Activated naive CD4-positive, alpha-beta T cell treated with anti-CD3 and anti-CD28 coated beads, Interleukin-2, amount 50 U/mL, for 24 hours (primary cell): ENCODE results near the gene GYS1.
"Not testable (repeated sequence)": the region's sequence is repeated elsewhere in the genome, so short reads cannot be mapped to it uniquely, and the experiment has no call there.

Source experiments
- H3K27ac Mint-ChIP-seq: one replicate; pipeline ENCODE4 v1.8.0; 2021; ENCODE audit warnings: mild to moderate bottlenecking, mixed read lengths
- H3K27me3 Mint-ChIP-seq: one replicate; pipeline ENCODE4 v1.8.0; 2021; ENCODE audit warnings: mixed read lengths
- H3K36me3 Mint-ChIP-seq: one replicate; pipeline ENCODE4 v1.8.0; 2021; ENCODE audit warnings: mixed read lengths
- H3K4me1 Mint-ChIP-seq: one replicate; pipeline ENCODE4 v1.8.0; 2021; ENCODE audit warnings: mixed read lengths
- H3K4me3 Mint-ChIP-seq: one replicate; pipeline ENCODE4 v1.8.0; 2021; ENCODE audit warnings: mild to moderate bottlenecking, mixed read lengths
- H3K9me3 Mint-ChIP-seq: one replicate; pipeline ENCODE4 v1.8.0; 2021; ENCODE audit warnings: mixed read lengths

The GYS1 gene

GRCh38 chr19:49020931-49021895 lies 28.1 kb upstream of the GYS1 start:
- Mint-ChIP-seq H3K36me3 (no peaks in the 10 kb centered on the region), H3K4me3 (no peak overlapping the region), H3K27ac (no peak overlapping the region)

GRCh38 chr19:49020342-49020741 lies 27.2 kb upstream of the GYS1 start:
- Mint-ChIP-seq H3K4me3 (no peak overlapping the region), H3K4me1 (peaks cover 12% of the 10 kb centered on the region), H3K36me3 (peaks cover 2% of the 10 kb centered on the region), H3K27me3 (no peaks in the 10 kb centered on the region), H3K27ac (no peak overlapping the region), H3K9me3 (no peaks in the 10 kb centered on the region)

More at GRCh38 chr19:49020931-49021895, 28.1 kb upstream of the GYS1 start:
- H3K4me1 Mint-ChIP-seq = peaks cover 12% of the 10 kb centered on the region
- no peaks in the 10 kb centered on the region for H3K27me3 Mint-ChIP-seq
- no peaks in the 10 kb centered on the region for H3K9me3 Mint-ChIP-seq

DNA sequence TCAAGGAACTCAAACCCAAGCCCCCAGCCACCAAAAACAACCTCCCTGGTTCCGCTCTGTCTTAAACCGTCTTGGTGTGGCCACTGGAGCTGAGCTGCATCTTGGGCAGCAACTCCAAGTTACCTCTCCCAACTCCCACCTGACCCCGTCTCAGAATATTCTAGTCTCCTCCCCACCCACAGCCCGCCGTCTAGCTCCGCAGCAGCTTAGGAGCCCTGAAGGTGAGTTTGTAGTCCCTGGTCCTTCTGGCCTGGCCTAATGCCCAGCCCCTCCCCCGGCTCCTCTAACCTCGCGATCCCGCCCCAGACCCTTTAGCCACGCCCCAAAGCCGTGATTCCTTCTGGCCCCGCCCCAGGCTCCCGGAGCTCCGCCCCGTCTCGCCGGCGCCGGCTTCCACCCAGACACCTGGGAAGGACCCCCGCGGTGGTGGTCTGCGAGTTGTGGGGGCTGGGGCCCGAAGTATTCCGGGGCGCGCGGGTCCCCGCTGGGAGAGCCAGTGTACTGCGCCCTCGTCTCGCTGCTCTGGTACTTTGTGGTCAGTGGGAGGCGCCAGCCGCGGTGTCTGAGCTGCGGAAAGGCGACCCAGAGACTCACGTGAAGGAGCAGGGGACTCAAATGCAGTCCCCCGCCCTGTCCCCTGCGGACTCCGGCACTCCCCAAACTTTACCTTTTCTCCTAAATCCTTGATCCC lies 26.3 kb upstream of the GYS1 start:
- Mint-ChIP-seq H3K4me3 (peak overlapping the region; percentile 85), H3K4me1 (peaks cover 12% of the 10 kb centered on the region), H3K9me3 (no peaks in the 10 kb centered on the region), H3K27ac (peak overlapping the region; percentile 71), H3K36me3 (peaks cover 2% of the 10 kb centered on the region), H3K27me3 (no peaks in the 10 kb centered on the region)

DNA sequence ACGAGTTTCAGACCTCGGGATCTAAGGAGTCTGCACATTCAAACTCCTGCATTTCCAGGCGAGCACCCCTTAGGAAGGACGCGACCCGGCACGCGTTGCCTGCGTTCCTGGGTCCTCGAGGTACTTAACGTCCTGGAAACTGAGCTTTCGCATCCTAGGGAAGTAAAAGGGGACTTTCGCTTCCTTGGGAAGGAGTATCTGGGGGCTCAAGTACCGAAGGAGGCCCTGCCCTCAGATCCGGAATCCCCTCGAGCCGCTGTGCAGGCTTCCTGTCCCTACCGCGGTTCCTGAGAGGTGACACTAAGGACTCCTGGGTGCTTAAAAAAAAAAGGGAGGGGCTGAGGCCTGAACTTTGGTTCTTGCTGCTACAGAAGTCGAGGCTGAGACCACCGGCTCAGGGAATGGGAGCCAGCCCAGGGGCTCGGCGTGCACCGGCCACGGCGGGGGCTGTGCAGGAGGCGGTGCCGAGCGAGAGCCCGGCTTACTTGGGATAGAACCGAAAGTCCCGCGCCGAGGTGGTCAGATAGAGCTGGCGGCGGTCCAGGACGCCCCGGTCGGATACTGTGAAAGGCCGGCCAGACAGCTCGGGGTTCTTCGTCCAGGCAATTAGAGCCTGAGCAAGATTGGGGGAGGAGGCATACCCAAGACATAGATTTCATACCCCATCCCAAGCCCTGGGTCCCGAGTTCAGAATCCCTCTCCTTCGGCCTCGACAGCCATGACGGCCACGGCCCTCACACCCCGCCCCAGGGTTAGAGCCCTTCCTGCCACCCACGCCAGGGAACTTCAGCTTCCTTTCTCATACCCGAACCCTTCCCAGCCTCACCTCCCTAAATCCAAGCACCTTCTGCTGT lies 25.5 kb upstream of the GYS1 start:
- Mint-ChIP-seq H3K27ac (peak overlapping the region; percentile 71), H3K4me3 (peak overlapping the region; percentile 85), H3K4me1 (peaks cover 12% of the 10 kb centered on the region)
- H3K36me3 Mint-ChIP-seq, H3K9me3 Mint-ChIP-seq, H3K27me3 Mint-ChIP-seq: not testable (repeated sequence)

DNA sequence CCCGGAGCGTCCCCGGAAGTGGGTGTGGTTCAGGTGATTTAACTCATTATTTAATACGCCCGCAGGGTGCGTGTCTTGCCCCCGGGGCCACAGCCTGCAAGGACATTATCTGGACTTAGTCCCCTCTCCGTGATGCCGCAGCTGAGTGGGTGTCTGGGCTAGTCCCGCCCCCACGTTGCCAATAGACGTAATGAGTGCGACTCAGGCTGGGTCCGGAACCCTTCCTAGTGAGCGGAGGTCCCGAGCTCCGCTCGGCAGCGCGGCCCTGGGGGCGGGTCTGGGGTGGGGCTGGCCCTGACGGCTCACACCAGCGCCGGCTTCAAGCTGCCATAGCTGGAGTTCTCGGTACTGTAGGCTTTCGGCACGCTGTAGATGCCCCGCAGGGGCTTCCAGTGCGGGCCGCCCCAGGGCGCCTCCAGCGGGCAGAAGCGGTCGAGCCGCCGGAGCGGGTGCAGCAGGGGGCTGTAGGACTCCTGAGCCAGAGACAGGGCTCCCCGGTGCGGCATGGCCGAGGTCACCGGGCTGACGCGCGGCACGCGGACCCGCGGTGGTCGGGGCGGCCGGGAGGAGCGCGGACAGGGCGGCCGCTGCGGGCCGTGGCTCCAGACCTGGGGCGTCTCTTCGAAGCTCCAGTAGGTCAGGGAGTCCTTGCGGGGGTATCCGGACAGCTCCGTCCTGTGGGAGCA lies 24.7 kb upstream of the GYS1 start:
- peaks cover 4% of the 10 kb centered on the region for H3K36me3 Mint-ChIP-seq
- no peaks in the 10 kb centered on the region for H3K9me3 Mint-ChIP-seq
- peaks cover 12% of the 10 kb centered on the region for H3K4me1 Mint-ChIP-seq
- H3K27me3 Mint-ChIP-seq = no peaks in the 10 kb centered on the region
- peak overlapping the region; percentile 85 for H3K4me3 Mint-ChIP-seq
- H3K27ac Mint-ChIP-seq = no peak overlapping the region

GRCh38 chr19:49017041-49017665 lies 24.0 kb upstream of the GYS1 start, which contains the start of gene LHB:
Gene LHB (minus strand): TSS chr19:49017091. CDS start chr19:49017081, 10 bp downstream.
- Mint-ChIP-seq H3K4me1 (peaks cover 12% of the 10 kb centered on the region), H3K4me3 (peak within 1 kb of the TSS; percentile 51), H3K27me3 (no peaks in the 10 kb centered on the region), H3K9me3 (no peaks in the 10 kb centered on the region), H3K36me3 (peaks cover 4% of the 10 kb centered on the region), H3K27ac (no peak within 1 kb of the TSS)

DNA sequence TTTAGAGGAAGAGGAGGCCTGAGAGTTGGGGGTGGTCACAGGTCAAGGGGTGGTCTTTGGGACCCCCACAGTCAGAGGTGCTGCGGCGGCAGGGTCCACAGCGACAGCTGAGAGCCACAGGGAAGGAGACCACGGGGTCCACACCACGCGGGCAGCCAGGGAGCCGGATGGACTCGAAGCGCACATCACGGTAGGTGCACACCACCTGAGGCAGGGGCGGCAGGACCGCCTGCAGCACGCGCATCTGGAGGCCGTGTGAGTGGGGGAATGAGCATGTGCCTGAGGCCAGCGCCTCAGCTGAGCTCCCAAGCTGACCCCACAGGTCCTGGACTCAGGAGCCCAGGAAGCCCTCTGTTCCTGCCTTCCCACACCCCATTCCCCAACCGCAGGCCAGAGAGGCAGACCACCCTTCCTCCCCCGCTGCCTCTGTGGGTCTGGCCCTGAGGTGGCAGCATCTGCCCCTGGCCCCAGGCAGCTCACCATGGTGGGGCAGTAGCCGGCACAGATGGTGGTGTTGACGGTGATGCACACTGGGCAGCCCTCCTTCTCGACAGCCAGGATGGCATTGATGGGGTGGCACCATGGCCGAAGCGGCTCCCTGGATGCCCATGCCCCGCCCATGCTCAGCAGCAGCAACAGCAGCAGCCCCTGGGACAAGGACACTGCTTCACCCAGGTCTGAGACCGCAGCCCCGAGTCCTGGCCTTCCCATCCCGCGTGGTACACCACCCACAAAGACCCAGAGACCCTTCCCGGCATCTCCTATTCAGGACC lies 23.1 kb upstream of the GYS1 start:
- H3K27ac Mint-ChIP-seq = no peak overlapping the region
- H3K4me3 Mint-ChIP-seq = no peak overlapping the region
- H3K4me1 Mint-ChIP-seq = peaks cover 11% of the 10 kb centered on the region
- no peaks in the 10 kb centered on the region for H3K9me3 Mint-ChIP-seq
- H3K27me3 Mint-ChIP-seq = no peaks in the 10 kb centered on the region
- H3K36me3 Mint-ChIP-seq = peaks cover 4% of the 10 kb centered on the region

- Mint-ChIP-seq H3K4me3 (no peak overlapping the region), H3K4me1 (peaks cover 6% of the 10 kb centered on the region), H3K36me3 (peaks cover 6% of the 10 kb centered on the region), H3K27ac (no peak overlapping the region), H3K27me3 (no peaks in the 10 kb centered on the region), H3K9me3 (no peaks in the 10 kb centered on the region)
Measured at GRCh38 chr19:49014870-49015255, 21.8 kb upstream of the GYS1 start.

DNA sequence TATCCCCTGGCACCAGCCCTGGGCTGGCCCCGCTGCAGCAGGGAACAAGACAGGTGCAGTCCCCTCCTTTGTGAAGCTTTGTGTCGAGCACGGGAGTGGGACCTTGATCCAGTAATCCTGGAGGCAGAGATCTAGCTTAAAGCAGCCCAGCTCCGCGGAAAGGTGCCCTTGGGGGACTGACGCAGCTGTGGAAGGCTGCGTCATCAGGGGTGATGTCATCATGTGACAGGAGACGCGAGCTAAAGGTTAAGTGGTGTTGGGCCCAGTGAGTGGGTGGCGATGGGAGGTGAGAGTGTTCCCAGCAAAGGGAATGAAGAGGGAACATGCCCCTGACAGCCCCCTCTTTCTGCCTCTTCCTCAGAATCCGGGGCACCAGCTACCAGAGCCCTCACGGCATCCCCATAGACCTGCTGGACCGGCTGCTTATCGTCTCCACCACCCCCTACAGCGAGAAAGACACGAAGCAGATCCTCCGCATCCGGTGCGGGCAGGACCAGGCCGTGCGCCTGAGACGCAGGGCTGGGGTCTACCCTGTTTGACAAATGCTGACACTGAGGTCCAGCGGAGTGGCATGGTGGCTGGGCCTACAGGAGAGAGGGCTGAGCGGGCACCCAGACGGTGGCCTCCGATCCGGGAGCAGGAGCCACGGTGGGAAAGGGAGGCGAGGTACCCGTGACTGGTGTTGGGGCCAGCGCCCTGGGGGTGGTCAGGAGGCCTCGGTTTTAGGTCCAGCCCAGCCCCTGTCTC lies 21.2 kb upstream of the GYS1 start:
- no peak overlapping the region for H3K27ac Mint-ChIP-seq
- no peaks in the 10 kb centered on the region for H3K27me3 Mint-ChIP-seq
- peaks cover 6% of the 10 kb centered on the region for H3K36me3 Mint-ChIP-seq
- H3K9me3 Mint-ChIP-seq = no peaks in the 10 kb centered on the region
- no peak overlapping the region for H3K4me3 Mint-ChIP-seq
- peaks cover 5% of the 10 kb centered on the region for H3K4me1 Mint-ChIP-seq

- no peaks in the 10 kb centered on the region for H3K9me3 Mint-ChIP-seq
- no peaks in the 10 kb centered on the region for H3K27me3 Mint-ChIP-seq
- no peak overlapping the region for H3K27ac Mint-ChIP-seq
- peaks cover 6% of the 10 kb centered on the region for H3K36me3 Mint-ChIP-seq
- H3K4me1 Mint-ChIP-seq = no peaks in the 10 kb centered on the region
- no peak overlapping the region for H3K4me3 Mint-ChIP-seq
Measured at GRCh38 chr19:49011194-49011593, 18.1 kb upstream of the GYS1 start.

- Mint-ChIP-seq H3K27ac (no peak overlapping the region), H3K27me3 (no peaks in the 10 kb centered on the region)
Measured at GRCh38 chr19:49010453-49010852, 17.3 kb upstream of the GYS1 start.

DNA sequence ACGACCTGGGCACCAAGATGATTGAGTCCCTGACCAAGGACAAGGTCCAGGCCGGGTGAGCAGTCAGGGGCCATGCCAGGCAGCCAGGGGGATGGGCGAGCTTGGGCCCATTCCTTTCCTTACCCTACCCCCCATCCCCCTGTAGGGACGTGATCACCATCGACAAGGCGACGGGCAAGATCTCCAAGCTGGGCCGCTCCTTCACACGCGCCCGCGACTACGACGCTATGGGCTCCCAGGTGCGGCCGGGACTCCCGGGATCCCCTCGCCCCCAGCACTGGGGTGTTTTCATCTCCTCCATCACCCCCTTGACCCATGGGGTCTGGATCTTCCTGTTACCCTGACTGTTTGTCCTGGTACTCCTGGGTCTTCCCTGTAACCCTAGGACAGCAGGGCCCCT lies 16.7 kb upstream of the GYS1 start:
- H3K27ac Mint-ChIP-seq = no peak overlapping the region
- H3K36me3 Mint-ChIP-seq = peaks cover 4% of the 10 kb centered on the region

More at GRCh38 chr19:49010453-49010852, 17.3 kb upstream of the GYS1 start:
- Mint-ChIP-seq H3K9me3 (no peaks in the 10 kb centered on the region), H3K36me3 (peaks cover 4% of the 10 kb centered on the region), H3K4me1 (no peaks in the 10 kb centered on the region), H3K4me3 (no peak overlapping the region)

GRCh38 chr19:49006905-49007304 lies 13.8 kb upstream of the GYS1 start:
- Mint-ChIP-seq H3K9me3 (no peaks in the 10 kb centered on the region), H3K4me1 (no peaks in the 10 kb centered on the region), H3K36me3 (peaks cover 2% of the 10 kb centered on the region), H3K4me3 (no peak overlapping the region), H3K27ac (no peak overlapping the region), H3K27me3 (no peaks in the 10 kb centered on the region)

More for the DNA sequence above, 16.7 kb upstream of the GYS1 start:
- Mint-ChIP-seq H3K4me3 (no peak overlapping the region), H3K4me1 (no peaks in the 10 kb centered on the region), H3K27me3 (no peaks in the 10 kb centered on the region), H3K9me3 (no peaks in the 10 kb centered on the region)
